HFFc6 (cell line): ENCODE results near the gene GINS1. TPM values are rescaled to one million over a fixed set of nuclear protein-coding genes. Genes with fewer than 3 reads are reported as not detected.

ENCODE experiments used
- DNase-seq: peaks from one replicate; pipeline ENCODE4 v3.0.0-alpha.2; 2018
- H3K27ac Mint-ChIP-seq: 2 replicates; pipeline ENCODE4 v1.8.0; 2020; ENCODE audit warnings: mild to moderate bottlenecking, mixed read lengths
- H3K27me3 Mint-ChIP-seq: 2 replicates; pipeline ENCODE4 v1.8.0; 2021; ENCODE audit warnings: mild to moderate bottlenecking, moderate library complexity, mixed read lengths; ENCODE audit not compliant: insufficient read depth
- H3K36me3 Mint-ChIP-seq: 2 replicates; pipeline ENCODE4 v1.8.0; 2021; ENCODE audit warnings: low read depth, mixed read lengths
- H3K4me1 Mint-ChIP-seq: 2 replicates; pipeline ENCODE4 v1.8.0; 2020; ENCODE audit warnings: low read depth, mixed read lengths
- H3K4me3 Mint-ChIP-seq: 2 replicates; pipeline ENCODE4 v1.8.0; 2020; ENCODE audit warnings: mild to moderate bottlenecking, moderate library complexity, mixed read lengths
- H3K9me3 Mint-ChIP-seq: 2 replicates; pipeline ENCODE4 v1.8.0; 2020; ENCODE audit warnings: mild to moderate bottlenecking, mixed read lengths
- CTCF ChIP-seq: fragments of 200-600 bp; sonication (generic); IDR thresholded peaks from 2 replicates; pipeline ENCODE4 v1.5.0; 2021; ENCODE audit warnings: antibody characterized with exemption, mild to moderate bottlenecking
- total RNA-seq, 6 experiments: library from RNA; stranded (reverse); fragmentation: NEBNext Ultra II Directional; extraction: Animal tissue kit (Norgen Biotek cat#: 25700); gene quantifications; 2 replicates in 1 of 6; 3 replicates in 5 of 6; pipeline ENCODE4 v1.2.3, GENCODE V29; 2021

Gene GINS1
- total RNA-seq, 6 experiments from 2014 or later: 7.5 to 13.9 (median 11.7) TPM

GRCh38 chr20:25480797-25481196 lies 73.3 kb downstream of the GINS1 start:
- DNase-seq: no peak
- Mint-ChIP-seq H3K36me3 (no peaks in the 10 kb centered on the region), H3K27ac (no peak overlapping the region), H3K4me1 (no peaks in the 10 kb centered on the region), H3K4me3 (no peak overlapping the region), H3K9me3 (no peaks in the 10 kb centered on the region), H3K27me3 (peaks cover 2% of the 10 kb centered on the region; the same call in 1 of the 2 replicates)
- TF ChIP-seq CTCF: no peak

GRCh38 chr20:25481235-25481917 lies 73.9 kb downstream of the GINS1 start:
- no peaks in the 10 kb centered on the region for H3K36me3 Mint-ChIP-seq
- peaks cover 2% of the 10 kb centered on the region; the same call in 1 of the 2 replicates for H3K27me3 Mint-ChIP-seq
- no peak overlapping the region for H3K4me3 Mint-ChIP-seq
- peak; percentile 15; the same call in 1 of the 2 replicates for TF ChIP-seq CTCF
- no peak overlapping the region for H3K27ac Mint-ChIP-seq
- no peaks in the 10 kb centered on the region for H3K4me1 Mint-ChIP-seq
- no peak for DNase-seq
- H3K9me3 Mint-ChIP-seq: no peaks in the 10 kb centered on the region

GRCh38 chr20:25481918-25482253 lies 74.4 kb downstream of the GINS1 start:
- DNase-seq: no peak
- no peaks in the 10 kb centered on the region for H3K4me1 Mint-ChIP-seq
- H3K4me3 Mint-ChIP-seq: no peak overlapping the region
- H3K36me3 Mint-ChIP-seq: no peaks in the 10 kb centered on the region
- no peaks in the 10 kb centered on the region for H3K9me3 Mint-ChIP-seq
- peaks cover 2% of the 10 kb centered on the region; the same call in 1 of the 2 replicates for H3K27me3 Mint-ChIP-seq
- H3K27ac Mint-ChIP-seq: no peak overlapping the region
- TF ChIP-seq CTCF: no peak

GRCh38 chr20:25483431-25484132 lies 76.1 kb downstream of the GINS1 start:
- Mint-ChIP-seq H3K27ac (no peak overlapping the region), H3K4me3 (no peak overlapping the region), H3K9me3 (no peaks in the 10 kb centered on the region), H3K4me1 (no peaks in the 10 kb centered on the region), H3K27me3 (no peaks in the 10 kb centered on the region; the same call in 1 of the 2 replicates), H3K36me3 (no peaks in the 10 kb centered on the region)
- no peak for TF ChIP-seq CTCF
- DNase-seq: no peak

GRCh38 chr20:25484224-25484846 lies 76.9 kb downstream of the GINS1 start:
- H3K27ac Mint-ChIP-seq: no peak overlapping the region
- H3K9me3 Mint-ChIP-seq: no peaks in the 10 kb centered on the region
- no peaks in the 10 kb centered on the region for H3K36me3 Mint-ChIP-seq
- DNase-seq: no peak
- no peak overlapping the region for H3K4me3 Mint-ChIP-seq
- TF ChIP-seq CTCF: no peak
- H3K4me1 Mint-ChIP-seq: no peaks in the 10 kb centered on the region
- H3K27me3 Mint-ChIP-seq: no peaks in the 10 kb centered on the region; the same call in 1 of the 2 replicates
